Lung (tissue), 12 donors: ENCODE measurements around the gene KRT17. TPM values are rescaled to one million over a fixed set of nuclear protein-coding genes. Genes with fewer than 3 reads are reported as not detected.

Source experiments
- ATAC-seq: fragments of 200-7000 bp; cut with Tn5 transposase; one replicate; pipeline ENCODE4 v1.9.1; 2020; ENCODE audit warnings: moderate number of reproducible peaks; ENCODE audit not compliant: insufficient read depth, low FRiP score
- DNase-seq, 3 donors: peaks; one replicate each; pipeline ENCODE4 v3.0.0-alpha.2; 2013 to 2017
- H3K27ac ChIP-seq, 2 donors: one replicate each; pipeline ENCODE4 v1.5.1; 2013; ENCODE audit warnings: mild to moderate bottlenecking in 2 of 2, moderate library complexity in 2 of 2, control low read depth in 1 of 2, inconsistent platforms in 1 of 2, low read depth in 1 of 2, low read length in 1 of 2
- H3K27me3 ChIP-seq, 3 donors: one replicate each; pipeline ENCODE4 v1.5.1; 2013; ENCODE audit warnings: low read length in 2 of 3; ENCODE audit not compliant: control insufficient read depth in 3 of 3, insufficient read depth in 3 of 3
- H3K36me3 ChIP-seq, 4 donors: one replicate each; pipeline ENCODE4 v1.5.1; 2013; ENCODE audit warnings: low read length in 4 of 4, mild to moderate bottlenecking in 1 of 4, moderate library complexity in 1 of 4; ENCODE audit not compliant: control insufficient read depth in 4 of 4, insufficient read depth in 4 of 4
- H3K4me1 ChIP-seq, 5 donors: one replicate each; pipeline ENCODE4 v1.5.1; 2013; ENCODE audit warnings: low read length in 5 of 5, mild to moderate bottlenecking in 2 of 5, moderate library complexity in 1 of 5; ENCODE audit not compliant: control insufficient read depth in 5 of 5, insufficient read depth in 5 of 5
- H3K4me3 ChIP-seq: one replicate; pipeline ENCODE4 v1.5.1; 2013; ENCODE audit warnings: mild to moderate bottlenecking, control low read depth, moderate library complexity
- H3K9ac ChIP-seq, 2 donors: one replicate each; pipeline ENCODE4 v1.5.1; 2013; ENCODE audit warnings: low read length in 2 of 2, control low read depth in 1 of 2; ENCODE audit not compliant: insufficient read depth in 1 of 2
- H3K9me3 ChIP-seq, 4 donors: one replicate each; pipeline ENCODE4 v1.5.1; 2013; ENCODE audit warnings: low read length in 3 of 4, mild to moderate bottlenecking in 1 of 4, moderate library complexity in 1 of 4; ENCODE audit not compliant: control insufficient read depth in 4 of 4, insufficient read depth in 3 of 4
- CTCF ChIP-seq: IDR thresholded peaks from 2 replicates; pipeline ENCODE4 v1.5.1; 2012; ENCODE audit warnings: mild to moderate bottlenecking; ENCODE audit errors: control extremely low read depth, extremely low read depth
- WGBS, 2 donors: extraction: QIAGEN DNeasy Blood & Tissue Kit; methylation state at CpG; one replicate each; pipeline ENCODE4 v1.1.7; 2013; 5-methylcytosine and 5-hydroxymethylcytosine counted together
- polyA plus RNA-seq, 2 donors: library from polyadenylated mRNA; stranded (reverse); fragments of 200-250 nt; gene quantifications; one replicate each; pipeline ENCODE4 v1.2.1, GENCODE V29; 2013
- total RNA-seq, 2 donors: library from RNA; depleted of rRNA in 1 of 2; stranded (reverse); fragments of >200 nt in 1 of 2; gene quantifications; one replicate each; pipeline ENCODE4 v1.2.1, GENCODE V29; 2014 to 2021
- donor health status: control.
- donor health status: control.
- donor health status: Bipolar disorder and iron deficiency.
- donor health status: healthy.
- donor health status: DM: yes; HTN: yes; CAD: no.

Gene KRT17
- total and polyA plus RNA-seq, 4 donors: 27.3 to 47.2 (median 42.6) TPM

GRCh38 chr17:41575336-41575735 lies 49.0 kb downstream of the KRT17 start:
- Histone ChIP-seq H3K4me1 (no peaks in the 10 kb centered on the region), H3K27me3 (peaks cover 0 to 7% (median 0%) of the 10 kb centered on the region in 3 donors), H3K27ac (no peak overlapping the region), H3K9ac (no peak overlapping the region), H3K36me3 (no peaks in the 10 kb centered on the region), H3K9me3 (peaks cover 0 to 5% (median 0%) of the 10 kb centered on the region in 4 donors), H3K4me3 (no peak overlapping the region)
- no peak for TF ChIP-seq CTCF
- 66 to 75% methylated on average over 3 of the region's 3 CpGs for WGBS, 2 donors
- ATAC-seq: no peak
- DNase-seq: no peak

DNA sequence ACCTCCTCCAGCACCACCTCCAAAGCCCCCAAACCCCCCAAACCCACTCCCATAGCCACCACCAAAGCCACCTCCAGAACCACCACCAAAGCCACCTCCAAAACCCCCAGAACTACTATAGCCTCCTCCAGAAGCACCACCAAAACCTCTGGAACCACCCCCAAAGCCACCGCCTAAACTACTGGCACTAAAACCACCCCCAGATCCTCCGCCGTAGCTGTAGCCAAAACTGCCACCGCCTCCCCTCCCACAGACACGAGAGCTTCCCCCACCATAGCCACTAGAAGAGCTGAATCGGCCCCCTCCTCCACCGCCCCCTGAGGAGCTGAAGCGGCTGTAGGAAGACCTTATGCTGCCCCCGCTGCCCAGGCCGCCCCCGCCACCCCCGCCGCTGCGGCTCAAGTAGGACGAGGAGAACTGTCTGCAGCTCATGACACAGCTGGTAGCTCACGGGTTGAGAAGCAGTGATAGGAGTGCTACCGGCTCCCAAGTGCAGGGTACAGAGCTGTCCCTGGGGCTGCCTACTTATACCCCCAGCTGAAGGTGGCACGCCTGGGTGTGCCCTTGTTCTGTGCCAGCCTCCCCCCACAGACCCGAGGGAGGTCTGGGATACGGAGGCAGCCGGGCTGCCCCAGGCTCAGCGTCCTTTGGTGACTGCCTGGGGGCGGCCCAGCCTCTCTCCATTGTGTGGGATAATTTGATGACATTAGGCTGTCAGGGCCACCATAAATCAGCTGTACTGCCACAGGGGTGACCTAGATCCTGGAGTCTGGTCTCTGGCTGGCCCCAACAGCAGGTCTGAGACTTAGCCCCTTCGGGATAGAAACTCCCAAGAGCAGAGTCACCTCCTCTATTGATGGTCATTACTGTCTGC lies 52.6 kb downstream of the KRT17 start, which contains the start of gene KRT9:
KRT9 (minus strand) TSS at position 499 of the 874 bp plus-strand sequence; CDS start at position 432, 67 bp downstream.
- DNase-seq (no peak), ATAC-seq (no peak)
- Histone ChIP-seq H3K9ac (no peak within 1 kb of the TSS), H3K27me3 (peaks cover 0 to 15% (median 0%) of the 10 kb centered on the region in 3 donors), H3K4me1 (no peaks in the 10 kb centered on the region), H3K9me3 (peaks cover 0 to 8% (median 0%) of the 10 kb centered on the region in 4 donors), H3K4me3 (no peak within 1 kb of the TSS), H3K27ac (no peak within 1 kb of the TSS), H3K36me3 (no peaks in the 10 kb centered on the region)
- 65 to 72% methylated on average over 23 to 24 of the region's 24 CpGs for WGBS, 2 donors
- no peak for TF ChIP-seq CTCF

Other genes with a start within 250 kb of the KRT17 start
- gene KRT34, start 242.3 kb downstream of the KRT17 start, total RNA-seq: not detected
- not detected for gene KRT34, start 242.3 kb downstream of the KRT17 start, polyA plus RNA-seq
- gene KRT31, start 227.0 kb downstream of the KRT17 start, total RNA-seq: not detected
- under 1 TPM in 1 of 2 donors, not detected in 1; 0.02 TPM for gene KRT31, start 227.0 kb downstream of the KRT17 start, polyA plus RNA-seq
- not detected for gene KRT37, start 200.0 kb downstream of the KRT17 start, total RNA-seq
- gene KRT37, start 200.0 kb downstream of the KRT17 start, polyA plus RNA-seq: not detected
- not detected for gene KRT38, start 183.6 kb downstream of the KRT17 start, total RNA-seq
- not detected for gene KRT38, start 183.6 kb downstream of the KRT17 start, polyA plus RNA-seq
- not detected for gene KRT32, start 157.2 kb downstream of the KRT17 start, total RNA-seq
- not detected for gene KRT32, start 157.2 kb downstream of the KRT17 start, polyA plus RNA-seq
- gene KRT35, start 143.4 kb downstream of the KRT17 start, total RNA-seq: not detected
- not detected for gene KRT35, start 143.4 kb downstream of the KRT17 start, polyA plus RNA-seq
- not detected for gene KRT36, start 134.7 kb downstream of the KRT17 start, total RNA-seq
- gene KRT36, start 134.7 kb downstream of the KRT17 start, polyA plus RNA-seq: under 1 TPM in 1 of 2 donors, not detected in 1; 0.02 TPM
- gene KRT13, start 119.0 kb downstream of the KRT17 start, total RNA-seq: 10 to 100 TPM in 1 of 2 donors, 1 to 10 TPM in 1; 7.9 to 11.6 TPM
- 10 to 100 TPM in 1 of 2 donors, 1 to 10 TPM in 1; 4.0 to 16.1 TPM for gene KRT13, start 119.0 kb downstream of the KRT17 start, polyA plus RNA-seq
- gene KRT15, start 105.7 kb downstream of the KRT17 start, total RNA-seq: 10 to 100 TPM; 20.4 to 51.7 TPM
- 10 to 100 TPM; 15.2 to 33.6 TPM for gene KRT15, start 105.7 kb downstream of the KRT17 start, polyA plus RNA-seq
- gene KRT19, start 96.3 kb downstream of the KRT17 start, total RNA-seq: 100 to 1,000 TPM; 495 to 770 TPM
- gene KRT19, start 96.3 kb downstream of the KRT17 start, polyA plus RNA-seq: 100 to 1,000 TPM; 637 to 811 TPM
- gene KRT9, start 52.5 kb downstream of the KRT17 start, total RNA-seq: not detected
- not detected for gene KRT9, start 52.5 kb downstream of the KRT17 start, polyA plus RNA-seq
- gene KRT14, start 37.7 kb downstream of the KRT17 start, total RNA-seq: under 1 TPM in 1 of 2 donors, not detected in 1; 0.71 TPM
- gene KRT14, start 37.7 kb downstream of the KRT17 start, polyA plus RNA-seq: under 1 TPM; 0.37 to 0.63 TPM
- gene KRT16, start 11.8 kb downstream of the KRT17 start, total RNA-seq: under 1 TPM in 1 of 2 donors, not detected in 1; 0.28 TPM
- gene KRT16, start 11.8 kb downstream of the KRT17 start, polyA plus RNA-seq: under 1 TPM; 0.10 to 0.18 TPM
- gene EIF1, start 64.3 kb upstream of the KRT17 start, total RNA-seq: 100 to 1,000 TPM; 381 to 872 TPM
- 100 to 1,000 TPM; 485 to 867 TPM for gene EIF1, start 64.3 kb upstream of the KRT17 start, polyA plus RNA-seq
- gene GAST, start 87.8 kb upstream of the KRT17 start, total RNA-seq: not detected
- not detected for gene GAST, start 87.8 kb upstream of the KRT17 start, polyA plus RNA-seq
- gene HAP1, start 110.1 kb upstream of the KRT17 start, total RNA-seq: under 1 TPM; 0.21 to 0.26 TPM
- under 1 TPM; 0.07 to 0.57 TPM for gene HAP1, start 110.1 kb upstream of the KRT17 start, polyA plus RNA-seq
- 100 to 1,000 TPM; 118 to 150 TPM for gene JUP, start 162.1 kb upstream of the KRT17 start, total RNA-seq
- gene JUP, start 162.1 kb upstream of the KRT17 start, polyA plus RNA-seq: 10 to 100 TPM; 60.9 to 83.6 TPM
- gene P3H4, start 187.4 kb upstream of the KRT17 start, total RNA-seq: 10 to 100 TPM; 12.3 to 13.2 TPM
- 1 to 10 TPM; 6.8 to 9.6 TPM for gene P3H4, start 187.4 kb upstream of the KRT17 start, polyA plus RNA-seq
- 10 to 100 TPM; 53.2 to 64.4 TPM for gene FKBP10, start 188.4 kb upstream of the KRT17 start, total RNA-seq
- 10 to 100 TPM; 32.6 to 43.3 TPM for gene FKBP10, start 188.4 kb upstream of the KRT17 start, polyA plus RNA-seq
- gene NT5C3B, start 211.7 kb upstream of the KRT17 start, total RNA-seq: 10 to 100 TPM; 36.5 to 39.4 TPM
- gene NT5C3B, start 211.7 kb upstream of the KRT17 start, polyA plus RNA-seq: 10 to 100 TPM; 34.9 to 68.5 TPM
- gene KLHL10, start 213.2 kb upstream of the KRT17 start, total RNA-seq: under 1 TPM in 1 of 2 donors, not detected in 1; 0.09 TPM
- under 1 TPM; 0.08 to 0.12 TPM for gene KLHL10, start 213.2 kb upstream of the KRT17 start, polyA plus RNA-seq
- gene KLHL11, start 240.8 kb upstream of the KRT17 start, total RNA-seq: 10 to 100 TPM; 12.2 to 27.7 TPM
- 1 to 10 TPM in 1 of 2 donors, under 1 TPM in 1; 0.63 to 1.4 TPM for gene KLHL11, start 240.8 kb upstream of the KRT17 start, polyA plus RNA-seq